NCI-H128 (cell line): ENCODE measurements around the gene BCAR3.
"Not testable (repeated sequence)": the region's sequence is repeated elsewhere in the genome, so short reads cannot be mapped to it uniquely, and the experiment has no call there.

ENCODE experiments used
- DNase-seq: peaks from one replicate; lab custom pipeline; 2025; ENCODE audit not compliant: unreplicated experiment; lab: John Stamatoyannopoulos, UW

BCAR3 gene

DNA sequence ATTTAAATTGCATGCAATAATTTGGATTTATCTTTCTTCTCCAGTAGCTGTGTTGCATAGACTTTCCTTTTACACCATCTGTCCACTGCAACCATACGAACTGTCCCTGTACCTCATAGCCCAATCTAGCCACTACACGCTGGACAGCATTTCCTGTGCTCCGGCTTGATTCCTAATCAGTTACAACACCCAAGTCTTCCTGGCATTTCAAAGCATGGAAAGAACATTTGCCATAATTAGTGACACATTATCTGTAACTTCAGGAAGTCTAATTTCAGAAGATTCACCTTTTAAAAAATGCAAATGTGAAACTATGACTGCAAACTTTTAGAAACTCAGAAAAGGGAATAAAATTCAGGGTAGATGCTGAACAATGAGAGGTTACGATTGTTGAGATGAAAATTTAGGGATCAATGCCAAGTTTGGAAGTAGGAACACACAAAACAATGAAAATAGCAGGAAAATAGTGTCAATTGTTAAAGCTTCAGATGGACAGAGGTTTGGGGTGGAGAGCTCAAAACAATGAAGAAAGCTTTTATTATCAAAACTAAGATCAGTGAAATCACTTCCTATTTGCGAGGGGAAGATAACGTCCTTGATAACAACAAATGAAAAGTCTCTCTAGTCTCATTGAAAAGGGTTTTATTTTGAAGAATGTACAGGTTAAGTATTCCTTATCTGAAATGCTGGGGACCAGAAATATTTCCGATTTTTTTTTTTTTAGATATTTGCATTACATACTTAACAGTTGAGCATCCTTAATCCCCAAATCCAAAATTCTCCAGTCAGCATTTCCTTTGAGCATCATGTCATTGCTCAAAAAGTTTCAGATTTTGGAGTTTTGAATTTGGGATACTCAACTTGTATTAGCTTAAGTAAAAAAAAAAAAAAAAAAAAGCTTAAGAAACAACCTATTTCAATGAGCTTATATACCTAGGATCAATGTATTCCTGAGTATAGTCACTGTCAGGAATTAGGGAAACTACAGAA, 126.5 kb downstream of the BCAR3 start:
- no peak for DNase-seq

DNA sequence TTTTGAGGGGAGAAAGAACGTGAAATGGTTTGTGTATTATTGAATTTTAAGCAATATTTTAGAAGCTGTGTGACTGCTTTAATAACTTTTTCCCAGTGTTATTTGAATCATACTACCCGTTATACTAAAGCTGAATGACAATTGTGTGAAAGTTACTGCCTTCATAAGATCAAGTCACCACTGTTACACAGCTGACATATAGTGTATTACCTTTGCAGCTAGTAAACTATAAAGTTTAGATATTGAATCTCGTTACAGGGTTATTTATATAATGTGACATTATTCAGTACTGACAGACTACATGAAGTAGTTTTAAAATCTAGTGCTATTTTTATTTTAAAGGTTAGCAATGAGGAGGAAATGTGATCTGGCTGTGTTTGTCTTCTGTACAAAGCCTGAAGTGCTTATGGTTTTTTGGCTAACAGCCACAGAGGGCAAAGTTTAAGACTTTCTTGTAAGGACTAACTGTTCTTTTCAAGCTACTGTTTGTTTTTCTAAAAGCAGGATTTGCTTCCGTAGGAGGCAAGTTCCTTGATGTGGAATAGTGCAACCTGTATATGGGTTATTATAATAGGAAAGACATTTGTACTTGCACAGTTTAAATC, 127.6 kb downstream of the BCAR3 start:
- not testable (repeated sequence) for DNase-seq

DNA sequence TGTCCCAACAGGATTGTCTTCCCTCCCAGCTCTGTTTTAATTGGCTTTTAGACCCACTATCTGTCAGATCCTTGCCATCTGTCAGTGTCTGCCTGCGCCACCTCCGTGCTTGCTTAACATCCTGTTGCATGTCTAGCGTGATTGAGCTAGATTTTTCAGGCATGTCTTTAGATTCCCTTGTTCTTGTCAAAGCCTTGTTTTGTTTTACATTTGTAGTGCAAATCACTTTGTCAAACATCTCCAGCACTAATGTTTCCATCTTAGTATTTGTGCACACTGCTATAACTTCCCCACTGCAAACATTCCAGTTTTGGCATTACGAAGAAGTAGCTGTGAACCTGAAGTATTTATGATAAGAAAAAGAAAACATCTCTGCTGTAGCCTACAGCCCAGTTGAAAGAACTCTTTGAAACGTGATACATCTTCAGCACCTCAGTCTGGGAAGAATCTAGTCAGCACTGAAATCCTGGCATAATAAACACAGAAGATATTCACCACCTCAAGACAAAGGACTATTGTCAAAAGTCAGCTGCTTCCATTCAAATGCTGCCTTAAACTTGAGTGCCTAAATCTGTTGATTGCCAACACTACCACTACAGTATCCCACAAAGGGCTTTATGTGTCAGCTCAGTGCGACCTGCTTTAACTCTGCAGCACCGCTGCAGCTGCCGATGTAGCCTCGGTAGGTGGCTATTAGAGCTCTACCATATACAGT, 128.7 kb downstream of the BCAR3 start:
- no peak for DNase-seq

DNA sequence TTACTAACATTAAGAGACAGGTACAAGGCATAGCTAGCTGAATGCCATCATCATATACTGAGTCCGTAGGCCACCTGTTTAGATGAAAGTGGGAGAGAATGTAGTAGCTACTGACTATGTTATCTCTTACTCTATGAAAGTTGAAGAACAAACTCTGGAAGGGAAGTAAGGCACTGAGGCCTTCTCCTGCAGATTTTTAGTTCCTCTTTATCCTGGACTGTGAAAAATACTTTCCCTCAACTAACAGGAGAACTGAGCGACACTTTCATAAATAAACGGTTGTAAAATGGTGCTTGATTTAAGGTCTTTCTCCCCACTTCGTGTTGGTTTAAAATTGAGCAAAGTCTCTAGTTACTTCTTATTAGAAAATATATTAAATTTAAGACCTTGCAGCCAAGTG, 131.8 kb downstream of the BCAR3 start:
- no peak for DNase-seq

DNA sequence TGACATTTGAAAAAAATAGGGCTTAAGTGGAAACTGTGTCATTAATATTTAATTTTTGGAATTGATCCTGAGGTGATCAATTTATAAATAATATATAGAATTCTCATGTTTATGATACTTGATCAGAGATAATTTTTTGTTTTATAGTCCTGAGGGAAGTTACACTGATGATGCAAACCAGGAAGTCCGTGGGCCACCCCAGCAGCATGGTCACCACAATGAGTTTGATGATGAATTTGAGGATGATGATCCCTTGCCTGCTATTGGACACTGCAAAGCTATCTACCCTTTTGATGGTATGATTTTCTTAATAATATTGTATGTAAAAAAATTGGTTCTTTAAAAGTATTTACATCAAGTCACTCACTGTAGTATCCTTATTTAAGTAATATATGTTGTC, 132.5 kb downstream of the BCAR3 start:
- DNase-seq = no peak

DNA sequence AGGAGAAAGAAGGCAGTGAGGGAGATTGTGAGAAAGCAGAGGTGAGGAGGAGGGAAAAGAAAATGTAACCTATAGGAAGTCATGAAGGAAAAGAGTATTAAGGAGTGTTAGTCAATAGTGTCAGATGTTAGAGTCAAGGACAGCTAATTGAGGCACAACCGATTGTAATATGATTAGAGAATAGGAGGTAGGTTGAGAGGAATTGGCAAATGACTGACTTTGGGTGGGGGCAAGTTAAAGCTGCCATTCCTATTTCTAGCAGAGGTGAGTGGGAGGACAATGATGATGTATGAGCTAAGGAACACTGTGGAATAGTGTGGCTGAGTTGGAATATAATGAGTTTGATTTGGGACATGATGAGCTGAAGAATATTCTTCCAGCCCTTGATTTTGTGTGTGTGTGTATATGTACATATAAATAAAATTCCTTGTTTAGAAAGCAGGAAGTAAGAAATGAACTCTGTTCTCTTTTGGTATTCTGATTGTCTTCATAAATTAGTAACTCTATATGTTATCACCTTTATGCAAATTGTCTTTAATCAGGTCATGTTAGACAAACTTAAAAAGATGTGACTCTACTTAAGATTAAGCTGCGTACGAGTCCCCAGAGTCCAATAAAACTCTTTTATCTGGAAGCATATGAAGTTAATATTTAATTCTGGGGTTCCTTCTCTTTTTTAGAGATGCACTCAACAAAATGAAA, 135.3 kb downstream of the BCAR3 start:
- DNase-seq = no peak

DNA sequence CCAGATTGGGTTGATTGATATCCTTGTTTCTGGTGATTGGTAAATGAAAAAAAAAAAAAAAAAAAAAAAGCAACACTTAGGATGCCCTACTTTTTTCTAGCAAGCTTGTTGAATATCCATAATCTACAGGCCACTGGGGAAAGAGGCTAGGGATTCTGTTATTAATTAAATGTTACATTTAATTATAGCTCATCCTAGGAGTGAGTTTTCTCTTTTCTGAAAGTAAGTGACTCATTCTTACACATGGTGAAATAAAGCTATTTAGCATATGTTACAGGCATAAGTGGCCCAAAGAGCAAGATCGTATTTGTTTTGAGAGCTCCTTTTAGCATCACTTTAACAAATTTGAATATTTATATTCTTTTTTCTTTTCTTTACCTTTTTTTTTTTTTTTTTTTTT, 139.2 kb downstream of the BCAR3 start:
- DNase-seq = no peak

DNA sequence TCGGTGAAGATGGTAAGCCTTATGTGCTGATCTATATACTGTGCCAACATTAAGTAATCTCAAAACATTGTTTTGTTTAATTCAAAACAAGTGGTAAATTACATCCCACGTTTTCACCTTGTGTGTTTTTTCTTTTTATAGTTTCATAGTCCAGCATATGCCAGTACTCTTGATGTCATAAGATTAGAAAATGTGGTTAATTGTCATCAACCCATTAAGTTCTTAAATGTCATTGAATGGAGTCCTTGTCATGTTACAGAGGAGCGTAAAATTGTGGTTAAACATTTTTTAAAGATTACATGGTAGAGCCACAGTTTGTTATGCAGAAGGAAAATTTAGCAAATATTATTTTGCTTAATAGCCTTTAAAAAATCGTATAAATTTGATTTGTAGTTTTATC, 140.6 kb downstream of the BCAR3 start:
- no peak for DNase-seq

DNA sequence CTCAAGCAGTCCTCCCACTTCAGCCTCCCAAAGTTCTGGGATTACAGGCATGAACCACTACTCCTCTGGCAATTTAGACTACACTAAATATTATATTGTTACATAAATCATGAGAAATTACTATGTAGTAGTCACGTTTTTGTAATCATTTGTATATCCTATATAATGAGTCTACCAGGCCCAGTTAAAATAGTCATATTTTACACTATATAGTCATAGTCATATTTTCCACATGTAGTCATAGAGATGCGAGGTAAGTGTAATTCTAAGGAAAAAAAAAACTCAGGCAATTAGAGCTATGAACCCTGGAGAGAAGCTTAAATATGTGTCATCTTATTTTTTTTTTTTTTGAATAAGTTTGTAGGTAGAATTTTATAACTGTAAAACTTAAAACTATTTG, 143.7 kb downstream of the BCAR3 start:
- no peak for DNase-seq

DNA sequence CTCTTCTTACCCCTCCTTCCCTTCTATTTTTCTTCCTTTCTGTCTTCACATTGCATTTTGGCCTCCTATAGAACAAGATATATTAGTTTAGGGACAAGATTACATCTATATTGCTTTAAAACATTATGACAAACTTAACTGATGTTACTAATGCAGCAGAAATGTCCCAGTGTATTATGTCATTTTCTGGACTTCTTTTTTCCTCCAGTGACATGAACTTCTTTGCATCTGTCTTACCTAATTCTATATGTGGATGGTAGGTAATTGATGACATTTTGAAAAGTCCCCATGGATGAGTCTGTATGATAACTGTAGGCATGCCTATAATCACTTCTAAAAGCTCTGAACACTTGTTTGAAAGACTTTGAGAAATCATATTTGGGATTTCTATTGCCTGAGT, 144.2 kb downstream of the BCAR3 start:
- DNase-seq = no peak

DNA sequence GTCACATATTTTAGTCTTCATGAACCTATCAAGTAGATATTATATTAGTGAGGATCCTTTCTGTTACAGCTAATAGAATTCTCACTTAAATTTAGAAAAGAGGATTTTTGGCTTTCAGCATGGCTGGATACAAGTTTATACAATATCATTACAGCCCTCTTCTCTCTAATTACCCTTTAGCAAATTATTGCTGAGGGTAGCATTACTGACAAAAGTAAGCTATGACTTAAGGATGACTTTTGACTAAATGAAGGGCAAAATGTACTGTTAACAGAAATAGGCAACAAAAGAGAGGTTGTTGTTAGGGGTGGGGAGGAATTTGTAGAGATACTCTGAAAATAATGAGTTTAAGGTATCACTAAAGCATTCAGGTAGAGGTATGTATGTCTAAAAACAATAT, 148.0 kb downstream of the BCAR3 start:
- DNase-seq = no peak

DNA sequence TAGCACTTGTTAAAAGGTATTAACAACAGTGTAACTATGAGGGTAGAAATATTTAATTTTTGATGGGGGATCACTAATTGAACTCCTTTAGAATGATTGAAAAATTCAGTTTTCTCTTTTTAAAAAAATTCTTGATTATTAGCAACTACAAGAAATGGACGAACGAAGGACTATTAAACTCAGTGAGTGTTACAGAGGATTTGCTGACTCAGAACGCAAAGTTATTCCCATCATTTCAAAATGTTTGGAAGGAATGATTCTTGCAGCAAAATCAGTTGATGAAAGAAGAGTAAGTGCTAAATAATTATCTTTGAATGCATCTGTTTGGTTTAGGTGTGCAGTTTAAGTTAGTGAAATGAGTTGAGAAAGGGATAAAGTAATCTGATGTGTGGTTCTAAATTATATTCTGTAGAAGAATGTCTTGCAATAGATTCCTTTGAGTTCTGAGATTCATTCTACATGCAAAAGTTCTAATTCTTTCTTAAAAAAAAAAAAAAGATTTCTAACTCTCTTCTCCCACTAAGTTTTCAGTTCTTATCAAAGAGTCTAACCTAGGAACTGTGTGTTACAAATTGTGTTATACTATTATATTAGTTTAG, 148.8 kb downstream of the BCAR3 start:
- DNase-seq = no peak

DNA sequence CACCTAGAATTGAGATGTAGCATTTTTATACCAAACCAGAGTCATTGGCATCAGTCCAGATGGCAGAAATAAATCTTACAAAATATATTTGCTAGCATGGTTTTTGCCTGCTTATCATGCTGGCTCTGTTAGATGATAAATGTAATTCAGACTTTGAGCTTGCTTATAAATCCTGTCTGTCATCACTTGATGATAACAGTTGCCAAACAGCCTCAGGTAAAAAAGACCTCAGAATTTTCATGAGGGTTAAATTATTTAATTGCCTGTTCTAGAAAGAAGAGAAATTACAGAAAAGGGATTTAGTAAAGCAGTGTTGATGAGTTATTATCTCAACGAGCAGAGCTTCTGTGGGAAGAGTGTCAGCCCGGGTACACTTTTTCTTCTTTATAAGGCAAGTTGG, 150.4 kb downstream of the BCAR3 start:
- DNase-seq = no peak

DNA sequence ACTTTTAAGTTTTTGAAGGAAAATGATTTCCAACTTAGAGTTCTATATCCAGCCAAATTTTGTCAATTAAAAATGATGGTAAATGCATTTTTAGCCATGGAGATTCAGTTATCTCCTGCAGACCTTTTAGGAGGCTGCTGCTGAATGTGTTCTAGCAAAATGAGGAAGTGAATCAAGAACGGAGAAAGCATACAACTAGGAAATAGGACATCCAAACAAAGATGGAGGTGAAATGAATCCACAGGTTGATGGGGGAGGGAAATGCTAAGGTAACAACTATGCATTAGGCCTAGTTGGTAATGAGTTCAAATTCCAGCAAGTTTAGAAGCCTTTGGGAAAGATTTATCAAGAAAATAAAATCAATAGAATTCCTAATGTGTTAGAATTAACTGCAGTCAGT, 153.2 kb downstream of the BCAR3 start:
- no peak for DNase-seq

DNA sequence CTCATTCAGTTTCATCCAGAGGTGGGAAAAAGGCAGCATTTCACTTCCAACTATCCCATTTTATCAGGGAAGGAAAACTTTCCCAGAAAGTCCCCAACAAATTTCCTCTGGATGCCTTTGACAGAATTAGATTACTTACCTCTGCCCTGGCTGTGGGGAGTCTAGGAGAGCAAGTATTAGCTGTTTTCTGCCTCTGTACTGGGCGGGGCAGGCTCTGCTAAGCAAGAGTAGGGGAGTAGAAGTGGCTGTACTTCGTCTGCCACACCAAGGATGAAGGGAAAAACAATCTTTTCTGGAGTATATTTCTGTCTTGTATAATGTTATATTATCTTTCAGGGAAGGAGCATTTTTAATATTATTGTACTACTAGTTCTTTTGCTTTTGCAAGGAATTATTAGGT, 155.2 kb downstream of the BCAR3 start:
- no peak for DNase-seq

DNA sequence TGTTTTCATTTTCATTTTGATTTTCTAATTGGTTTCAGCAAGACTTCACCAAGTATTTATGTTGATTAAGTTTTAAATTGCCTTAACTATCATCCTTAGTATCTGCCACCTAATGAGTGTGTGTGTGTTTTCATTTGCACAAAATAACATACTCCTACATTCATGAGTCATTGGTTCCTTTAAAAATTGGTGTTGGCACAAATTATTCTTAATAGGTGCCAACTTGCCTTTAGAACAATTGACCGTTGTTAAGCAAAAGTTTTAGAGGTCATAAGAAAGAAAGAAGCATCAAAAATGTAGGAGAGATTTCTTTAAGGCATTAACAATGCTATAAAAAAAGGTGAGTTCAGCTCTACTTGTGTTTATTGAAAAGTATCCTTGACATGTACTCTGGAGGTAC, 156.2 kb downstream of the BCAR3 start:
- DNase-seq = no peak

DNA sequence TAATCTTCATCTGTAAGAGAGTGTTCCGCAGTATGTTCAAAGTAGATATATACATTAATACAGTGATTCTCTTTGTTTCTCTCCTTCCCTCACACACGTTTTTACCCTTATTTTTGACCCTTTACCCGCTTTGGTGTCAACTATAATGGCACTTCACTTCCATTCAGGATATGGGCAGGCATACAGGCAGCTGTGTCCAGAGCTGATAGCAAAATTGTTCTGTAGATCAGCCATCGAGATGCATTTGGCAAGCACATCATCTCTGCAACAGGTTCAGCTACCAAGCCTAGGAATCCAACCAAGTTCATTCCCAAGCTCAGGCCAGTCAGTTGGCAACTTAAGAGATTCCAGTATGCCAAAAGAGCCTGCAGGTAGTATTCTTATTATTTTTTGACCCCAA, 158.9 kb downstream of the BCAR3 start:
- DNase-seq = no peak

DNA sequence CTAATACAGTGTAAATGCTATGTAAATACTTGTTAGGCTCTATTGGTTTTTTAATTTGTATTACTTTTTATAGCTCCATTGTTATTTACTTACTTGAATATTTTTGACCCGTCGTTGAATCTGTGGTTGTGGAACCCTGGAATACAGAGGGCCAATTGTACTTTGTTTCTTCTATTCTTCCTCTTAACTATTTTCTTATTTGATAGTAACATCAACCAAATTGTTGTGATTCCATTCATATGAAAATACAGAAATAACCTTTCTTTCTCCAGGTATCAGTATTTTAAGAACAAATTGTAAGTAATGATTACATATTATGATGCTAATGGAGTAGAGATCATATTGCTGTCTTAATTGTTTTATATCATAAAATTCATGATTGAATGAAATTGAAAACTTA, 160.0 kb downstream of the BCAR3 start:
- no peak for DNase-seq

DNA sequence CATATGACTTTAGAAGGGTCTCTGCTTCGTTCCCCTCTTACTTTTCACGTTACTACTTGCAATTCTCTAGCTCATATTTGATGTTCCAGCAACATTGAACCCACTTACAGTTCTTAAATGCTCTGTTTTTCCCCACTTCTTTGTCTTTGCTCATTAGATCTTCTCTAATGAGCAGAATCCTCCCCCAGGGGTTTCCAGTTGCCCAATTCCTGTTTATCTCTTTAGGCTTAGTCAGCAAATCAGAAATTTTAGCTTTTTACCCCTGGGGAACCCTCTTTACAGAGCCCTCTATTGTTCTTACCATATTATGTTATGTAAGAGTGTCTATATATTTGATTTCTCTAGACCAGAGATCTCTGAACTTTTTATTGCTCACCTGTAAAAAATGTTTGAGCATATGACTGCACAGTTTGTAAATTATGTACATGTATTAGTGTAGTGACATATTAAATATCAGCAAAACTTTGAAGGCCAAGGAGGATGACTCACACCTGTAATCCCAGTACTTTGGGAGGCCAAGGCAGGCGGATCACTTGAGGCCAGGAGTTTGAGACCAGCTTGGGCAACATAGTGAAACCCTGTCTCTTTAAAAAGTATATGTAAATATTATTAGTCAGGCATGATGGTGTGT, 162.3 kb downstream of the BCAR3 start:
- DNase-seq = no peak

DNA sequence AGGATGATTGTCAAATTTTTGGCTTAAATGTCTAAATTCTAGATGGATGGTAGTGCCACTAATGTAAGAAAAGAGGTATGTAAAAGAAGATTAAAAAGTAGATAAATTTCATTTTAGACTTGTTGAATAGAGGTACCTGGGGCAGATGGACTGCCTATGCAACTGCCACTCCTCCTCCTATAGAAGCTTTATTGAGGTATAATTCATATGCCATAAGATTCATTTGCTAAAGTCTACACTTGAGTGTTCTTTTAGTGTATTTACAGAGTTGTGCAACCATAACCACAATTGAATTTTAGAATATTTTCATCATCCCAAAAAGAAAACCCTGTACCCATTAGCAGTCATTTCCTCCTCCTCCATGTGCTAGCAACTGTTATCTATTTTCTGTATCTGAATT, 163.1 kb downstream of the BCAR3 start:
- no peak for DNase-seq
